Umbilical cord (tissue), 2 donors: ENCODE measurements around the gene ASF1A. TPM values are rescaled to one million over a fixed set of nuclear protein-coding genes. Genes with fewer than 3 reads are reported as not detected.
"Not testable (repeated sequence)": the region's sequence is repeated elsewhere in the genome, so short reads cannot be mapped to it uniquely, and the experiment has no call there.

Experiments used
- DNase-seq: peaks from one replicate; pipeline ENCODE4 v3.0.0-alpha.2; 2015; ENCODE audit warnings: low spot score
- total RNA-seq: library from RNA; depleted of rRNA; stranded (reverse); fragments of >200 nt; gene quantifications from one replicate; pipeline ENCODE4 v1.2.3, GENCODE V29; 2014; ENCODE audit warnings: low replicate concordance; ENCODE audit not compliant: insufficient read depth

Gene ASF1A
- total RNA-seq = 12.8 TPM

DNA sequence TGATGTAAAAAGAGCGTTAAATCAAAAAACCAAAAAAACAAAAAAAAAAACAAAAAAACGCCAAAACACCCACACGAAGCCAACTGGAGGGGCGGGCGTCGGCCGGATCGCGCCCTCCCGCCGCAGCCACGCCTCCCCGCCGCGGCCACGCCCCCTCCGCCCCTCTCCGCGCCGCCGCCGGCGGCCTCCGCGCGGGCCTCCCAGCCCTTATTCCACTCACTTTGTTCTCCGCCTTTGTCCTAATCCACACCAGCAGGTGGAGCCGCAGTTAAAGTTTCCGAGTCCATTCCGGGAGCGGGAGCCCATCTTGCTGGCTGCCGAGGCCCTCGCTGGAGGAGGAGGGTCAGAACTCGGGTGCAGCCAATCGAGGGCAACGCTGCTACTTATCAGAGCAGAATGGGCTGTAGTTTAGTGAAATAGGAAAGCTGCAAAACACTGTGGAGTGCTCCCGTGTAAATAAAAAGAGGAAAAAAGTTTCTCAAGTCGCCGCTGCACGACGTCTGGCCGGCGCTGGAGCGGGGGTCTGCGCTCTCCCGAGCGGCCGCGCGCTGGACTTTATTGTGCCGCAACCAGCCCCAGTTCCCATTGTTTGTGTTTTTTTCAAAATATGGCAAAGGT lies at the start of gene ASF1A:
ASF1A (plus strand) TSS at position 346 of the 618 bp plus-strand sequence; CDS start at position 608, 262 bp downstream.
- DNase-seq = peak; percentile 100

- DNase-seq = no peak
Observed at GRCh38 chr6:118844915-118845314, 49.0 kb upstream of the ASF1A start.

GRCh38 chr6:118853408-118853807 lies 40.5 kb upstream of the ASF1A start:
- DNase-seq = no peak

GRCh38 chr6:118856301-118856700 lies 37.7 kb upstream of the ASF1A start:
- no peak for DNase-seq

DNA sequence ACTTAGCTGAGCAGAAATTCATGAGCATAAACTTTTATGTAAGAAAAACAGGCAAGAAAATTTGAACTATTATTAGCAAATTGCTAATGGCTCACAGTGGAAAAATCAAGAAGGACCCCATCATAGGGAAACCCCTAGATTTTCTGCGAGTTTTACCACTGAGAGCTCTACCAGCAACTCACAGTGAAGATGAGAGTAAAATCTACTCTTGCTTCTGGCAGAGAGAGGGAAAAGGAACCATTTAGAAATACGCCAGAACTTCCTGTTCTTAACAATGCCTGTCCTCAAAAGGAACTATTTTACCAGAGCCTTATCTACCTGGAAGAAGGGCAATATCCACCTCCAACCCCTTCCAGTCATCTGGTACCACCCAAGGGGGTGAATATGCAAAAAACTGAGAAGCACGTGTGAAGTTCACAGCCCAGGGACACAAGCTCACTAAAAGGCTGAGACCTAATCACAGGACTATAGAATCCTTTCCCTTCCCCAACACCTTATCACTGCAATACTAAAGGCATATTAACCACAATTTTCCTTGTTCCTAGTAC lies 34.4 kb upstream of the ASF1A start:
- DNase-seq = no peak

GRCh38 chr6:118860363-118860762 lies 33.6 kb upstream of the ASF1A start:
- DNase-seq = no peak

GRCh38 chr6:118860880-118861279 lies 33.1 kb upstream of the ASF1A start:
- DNase-seq = no peak

- DNase-seq = no peak
Observed at GRCh38 chr6:118862443-118862842, 31.5 kb upstream of the ASF1A start.

DNA sequence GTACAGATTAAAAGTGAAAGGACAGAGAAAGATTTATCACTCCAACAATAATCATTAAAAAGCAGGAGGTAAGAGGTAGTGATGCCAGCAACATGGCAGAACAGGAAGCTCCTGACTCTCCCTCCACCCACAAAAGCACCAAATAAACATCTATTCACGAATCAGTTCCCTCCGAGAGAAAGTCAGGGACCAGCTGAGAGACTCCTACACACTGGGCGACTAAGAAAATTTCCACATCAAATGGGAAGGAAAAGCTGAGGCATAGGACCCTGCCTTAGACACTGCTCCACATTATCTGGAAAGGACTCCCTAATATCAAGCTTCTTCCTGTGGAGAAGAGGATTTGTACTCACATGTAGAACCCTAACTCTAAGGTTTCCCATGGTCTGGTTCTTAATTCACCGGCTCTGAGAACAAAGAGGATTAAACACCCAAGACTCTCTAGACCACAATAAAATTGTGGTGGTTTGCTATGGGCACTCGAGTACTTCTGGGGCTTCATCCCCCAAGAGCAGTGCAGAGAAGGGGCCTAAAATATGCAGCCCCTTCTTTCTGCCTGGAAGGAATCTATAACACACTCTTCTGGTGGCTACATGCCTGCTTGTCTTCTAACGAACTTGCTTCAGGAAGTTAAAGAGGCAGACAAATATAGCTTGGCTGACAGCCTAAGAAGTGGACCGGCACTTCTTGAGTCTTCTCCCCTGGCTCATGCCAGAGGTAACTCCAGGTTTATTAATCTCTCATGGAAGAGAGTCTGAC lies 29.4 kb upstream of the ASF1A start:
- no peak for DNase-seq

- no peak for DNase-seq
Observed at GRCh38 chr6:118865100-118865391, 28.9 kb upstream of the ASF1A start.

- no peak for DNase-seq
Observed at GRCh38 chr6:118867181-118867580, 26.8 kb upstream of the ASF1A start.

DNA sequence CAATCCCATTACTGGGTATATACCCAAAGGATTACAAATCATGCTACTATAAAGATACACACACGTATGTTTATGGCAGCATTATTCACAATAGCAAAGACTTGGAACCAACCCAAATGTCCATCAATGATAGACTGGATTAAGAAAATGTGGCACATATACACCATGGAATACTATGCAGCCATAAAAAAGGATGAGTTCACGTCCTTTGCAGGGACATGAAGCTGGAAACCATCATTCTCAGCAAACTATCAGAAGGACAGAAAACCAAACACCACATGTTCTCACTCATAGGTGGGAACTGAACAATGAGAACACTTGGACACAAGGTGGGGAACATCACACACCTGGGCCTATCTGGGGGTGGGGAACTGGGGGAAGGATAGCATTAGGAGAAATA lies 25.1 kb upstream of the ASF1A start:
- DNase-seq = not testable (repeated sequence)

DNA sequence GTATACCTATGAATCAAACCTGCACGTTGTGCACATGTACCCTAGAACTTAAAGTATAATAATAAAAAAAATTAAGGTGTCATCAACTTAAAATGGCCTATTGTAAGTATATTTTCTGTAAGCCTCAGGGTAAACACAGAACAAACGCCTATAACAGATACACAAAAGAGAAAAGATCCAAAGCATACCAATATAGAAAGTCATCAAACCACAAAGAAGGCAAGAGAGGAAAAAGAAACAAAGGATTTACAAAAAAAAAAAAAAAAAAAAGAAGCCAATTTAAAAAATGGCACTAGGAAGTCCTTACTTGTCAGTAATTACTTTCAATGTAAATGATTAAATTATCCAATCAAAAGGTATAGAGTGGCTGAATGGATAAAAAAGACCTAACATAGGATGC lies 24.6 kb upstream of the ASF1A start:
- no peak for DNase-seq

- DNase-seq = no peak
Observed at GRCh38 chr6:118869894-118870589, 23.9 kb upstream of the ASF1A start.

DNA sequence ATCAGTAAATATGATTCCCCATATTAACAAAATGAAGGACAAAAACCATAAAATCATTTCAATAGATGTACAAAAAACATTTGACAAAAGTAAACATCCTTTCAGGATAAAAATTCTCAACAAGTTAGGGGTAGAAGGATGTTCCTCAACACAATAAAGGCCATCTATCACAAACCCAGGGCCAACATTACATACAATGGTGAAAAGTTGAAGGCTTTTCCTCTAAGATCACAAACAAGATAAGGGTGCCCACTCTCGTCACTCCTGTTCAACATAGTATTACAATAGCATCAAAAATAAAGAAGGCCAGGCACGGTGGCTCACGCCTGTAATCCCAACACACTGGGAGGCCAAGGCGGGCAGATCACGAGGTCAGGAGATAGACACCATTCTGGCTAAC lies 22.6 kb upstream of the ASF1A start:
- DNase-seq = no peak

- DNase-seq = no peak
Observed at GRCh38 chr6:118872318-118872717, 21.6 kb upstream of the ASF1A start.

GRCh38 chr6:118872726-118873125 lies 21.2 kb upstream of the ASF1A start:
- no peak for DNase-seq

DNA sequence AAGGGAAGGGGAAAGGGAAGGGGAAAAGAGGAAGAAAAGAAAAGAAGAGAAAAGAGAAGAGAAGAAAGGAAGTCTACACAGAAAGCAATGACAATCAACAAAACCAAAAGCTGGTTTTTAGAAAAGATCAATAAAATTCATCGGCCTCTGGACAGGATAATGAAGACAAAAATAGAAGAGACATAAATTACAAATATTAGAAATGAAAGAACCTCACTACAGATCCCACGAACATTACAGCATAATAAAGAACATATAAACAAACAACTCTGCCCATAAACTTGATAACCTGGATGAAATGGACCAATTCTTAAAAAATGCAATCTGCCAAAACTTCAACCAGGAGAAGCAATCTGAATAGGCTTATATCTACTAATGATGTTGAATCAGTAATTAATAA lies 20.7 kb upstream of the ASF1A start:
- DNase-seq = no peak

GRCh38 chr6:118875672-118876071 lies 18.3 kb upstream of the ASF1A start:
- DNase-seq = no peak

DNA sequence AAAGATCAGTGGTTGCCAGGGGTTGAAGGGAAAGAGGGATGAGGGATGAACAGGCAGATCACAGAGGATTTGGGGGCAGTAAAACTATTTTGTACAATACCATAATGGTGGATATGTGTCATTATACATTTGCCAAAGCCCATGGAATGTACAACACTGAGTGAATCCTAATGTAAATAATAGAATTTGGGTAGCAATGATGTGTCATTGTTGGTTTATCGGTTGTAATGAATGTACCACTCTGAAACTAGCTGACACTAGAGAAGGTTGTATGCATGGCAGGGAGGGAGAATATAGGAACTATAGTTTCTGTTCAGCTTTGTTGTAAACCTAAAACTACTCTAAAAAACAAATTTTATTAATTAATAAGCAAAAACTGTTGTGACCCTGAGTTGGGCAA lies 17.8 kb upstream of the ASF1A start:
- DNase-seq = no peak

DNA sequence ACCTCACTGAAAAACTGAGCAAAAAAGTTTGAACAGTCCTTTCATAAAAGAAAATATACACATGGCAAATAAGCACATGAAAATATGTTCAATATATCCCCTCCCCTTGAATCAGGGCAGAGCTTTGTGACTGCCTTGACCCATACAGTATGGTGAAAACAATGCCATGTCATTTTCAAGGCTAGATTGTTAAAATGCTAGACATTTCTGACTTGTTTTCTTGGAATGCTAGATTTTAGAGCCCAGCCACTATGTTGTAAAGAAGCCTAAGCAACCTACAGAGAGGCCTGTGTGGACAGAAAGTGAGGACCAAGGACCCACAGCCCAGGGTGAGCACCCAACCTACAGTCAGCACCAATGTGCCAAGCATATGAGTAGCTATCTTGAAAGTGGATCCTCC lies 17.1 kb upstream of the ASF1A start:
- DNase-seq = peak; percentile 6

DNA sequence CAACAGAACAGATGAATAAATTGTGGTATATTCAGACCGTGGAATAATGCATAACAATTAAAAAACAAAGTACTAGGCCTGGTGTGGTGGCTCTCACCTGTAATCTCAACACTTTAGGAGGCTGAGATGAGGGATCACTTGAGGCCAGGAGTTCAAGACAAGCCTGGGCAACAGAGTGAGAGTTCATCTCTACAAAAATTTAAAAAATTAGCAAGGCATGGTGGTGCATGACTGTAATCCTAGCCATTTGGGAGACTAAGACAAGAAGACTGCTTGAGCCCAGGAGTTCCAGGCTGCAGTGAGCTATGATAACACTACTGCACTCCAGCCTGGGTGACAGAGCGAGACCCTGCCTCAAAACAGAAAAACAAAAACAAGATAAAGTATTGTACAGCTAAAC lies 16.1 kb upstream of the ASF1A start:
- no peak for DNase-seq
